ENCODE results near the gene TOX2.
A peak's percentile ranks its signal among the peaks of the same experiment; 100 is the strongest.

Gene TOX2, protein sequence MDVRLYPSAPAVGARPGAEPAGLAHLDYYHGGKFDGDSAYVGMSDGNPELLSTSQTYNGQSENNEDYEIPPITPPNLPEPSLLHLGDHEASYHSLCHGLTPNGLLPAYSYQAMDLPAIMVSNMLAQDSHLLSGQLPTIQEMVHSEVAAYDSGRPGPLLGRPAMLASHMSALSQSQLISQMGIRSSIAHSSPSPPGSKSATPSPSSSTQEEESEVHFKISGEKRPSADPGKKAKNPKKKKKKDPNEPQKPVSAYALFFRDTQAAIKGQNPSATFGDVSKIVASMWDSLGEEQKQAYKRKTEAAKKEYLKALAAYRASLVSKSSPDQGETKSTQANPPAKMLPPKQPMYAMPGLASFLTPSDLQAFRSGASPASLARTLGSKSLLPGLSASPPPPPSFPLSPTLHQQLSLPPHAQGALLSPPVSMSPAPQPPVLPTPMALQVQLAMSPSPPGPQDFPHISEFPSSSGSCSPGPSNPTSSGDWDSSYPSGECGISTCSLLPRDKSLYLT

DNA sequence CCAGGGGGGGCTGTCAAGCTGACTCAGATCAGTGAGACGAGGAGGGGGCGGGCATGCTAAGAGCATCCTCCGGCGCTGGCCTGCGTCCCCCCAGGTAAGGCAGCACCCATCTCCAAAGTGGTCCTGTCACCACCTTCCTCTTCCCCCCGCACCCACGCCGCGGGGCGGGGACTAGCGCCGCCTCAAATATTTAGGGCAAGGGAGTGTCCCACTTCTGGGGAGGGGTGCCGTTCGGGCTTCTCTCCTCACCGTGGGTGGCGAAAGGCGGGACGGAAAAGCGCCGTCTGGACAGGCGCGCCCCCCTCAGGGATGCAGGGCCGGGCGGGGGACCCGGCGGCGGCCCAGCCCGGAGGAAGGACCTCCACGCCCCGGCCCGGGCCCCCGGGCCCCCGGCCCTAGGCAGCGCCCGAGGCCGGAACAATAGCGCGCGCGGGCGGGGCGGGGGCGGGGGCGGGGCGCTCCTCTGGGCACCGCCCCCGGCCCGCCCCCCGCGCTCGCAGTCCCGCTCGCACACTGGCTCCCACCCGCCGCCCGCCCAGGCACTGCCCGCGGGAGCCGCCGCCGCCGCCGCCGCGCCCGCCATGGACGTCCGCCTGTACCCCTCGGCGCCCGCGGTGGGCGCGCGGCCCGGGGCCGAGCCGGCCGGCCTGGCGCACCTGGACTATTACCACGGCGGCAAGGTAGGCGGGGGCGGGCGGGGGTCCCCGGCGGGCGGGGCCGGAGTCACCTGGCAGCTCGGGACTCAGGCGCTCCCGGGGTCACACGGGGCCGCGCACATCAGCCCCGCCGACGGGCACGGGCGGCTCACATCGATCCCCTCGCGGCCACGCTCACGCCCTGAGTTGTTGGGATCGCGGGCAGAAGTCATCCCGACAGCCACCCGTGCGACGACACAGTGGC, at the start of gene TOX2:
TSS of gene TOX2 (plus strand) at position 542 of the 900 bp plus-strand sequence. CDS start at position 582, 40 bp downstream.
- DNase-seq: peak in 2 of 3 donors; percentile 36 to 73

DNA sequence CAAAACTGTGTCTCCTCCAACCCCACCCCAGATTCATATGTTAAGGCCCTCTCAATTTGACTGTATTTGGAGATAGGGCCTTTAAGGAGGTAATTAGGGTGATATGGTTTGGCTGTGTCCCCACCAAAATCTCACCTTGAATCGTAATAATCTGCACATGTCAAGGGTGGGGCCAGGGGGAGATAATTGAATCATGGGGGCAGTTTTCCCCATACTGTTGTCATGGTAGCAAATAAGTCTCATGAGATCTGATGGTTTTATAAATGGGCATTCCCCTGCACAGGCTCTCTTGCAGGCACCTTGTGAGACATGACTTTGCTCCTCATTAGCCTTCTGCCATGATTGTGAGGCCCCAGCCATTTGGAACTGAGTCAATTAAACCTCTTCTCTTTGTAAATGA, 46.6 kb upstream of the TOX2 start:
- DNase-seq: no peak

DNA sequence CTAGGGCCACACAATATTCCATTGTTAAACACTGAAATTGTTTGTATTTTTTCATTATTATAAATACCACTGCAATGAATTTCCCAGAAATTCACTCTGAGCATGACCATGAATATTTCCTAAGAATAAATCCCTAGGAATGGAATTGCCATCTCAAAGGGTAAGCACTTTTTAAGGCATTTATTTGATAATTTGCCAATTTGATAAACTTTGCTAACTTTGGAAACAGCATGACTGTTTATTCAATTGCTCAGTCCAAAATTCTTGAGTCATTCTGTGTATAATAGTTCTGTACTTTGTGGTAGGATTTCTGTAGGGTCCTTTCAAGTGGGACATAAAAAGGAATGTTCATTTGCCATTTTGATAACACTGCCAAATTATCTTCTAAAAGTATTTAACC, 44.2 kb upstream of the TOX2 start:
- no peak for DNase-seq

GRCh38 chr20:43878776-43879175, 35.9 kb upstream of the TOX2 start:
- DNase-seq: no peak

GRCh38 chr20:43893930-43894329, 20.7 kb upstream of the TOX2 start:
- no peak for DNase-seq

- DNase-seq: no peak
Measured at GRCh38 chr20:43894491-43894890, 20.2 kb upstream of the TOX2 start.

- DNase-seq: no peak
Measured at GRCh38 chr20:43895235-43895634, 19.4 kb upstream of the TOX2 start.

DNA sequence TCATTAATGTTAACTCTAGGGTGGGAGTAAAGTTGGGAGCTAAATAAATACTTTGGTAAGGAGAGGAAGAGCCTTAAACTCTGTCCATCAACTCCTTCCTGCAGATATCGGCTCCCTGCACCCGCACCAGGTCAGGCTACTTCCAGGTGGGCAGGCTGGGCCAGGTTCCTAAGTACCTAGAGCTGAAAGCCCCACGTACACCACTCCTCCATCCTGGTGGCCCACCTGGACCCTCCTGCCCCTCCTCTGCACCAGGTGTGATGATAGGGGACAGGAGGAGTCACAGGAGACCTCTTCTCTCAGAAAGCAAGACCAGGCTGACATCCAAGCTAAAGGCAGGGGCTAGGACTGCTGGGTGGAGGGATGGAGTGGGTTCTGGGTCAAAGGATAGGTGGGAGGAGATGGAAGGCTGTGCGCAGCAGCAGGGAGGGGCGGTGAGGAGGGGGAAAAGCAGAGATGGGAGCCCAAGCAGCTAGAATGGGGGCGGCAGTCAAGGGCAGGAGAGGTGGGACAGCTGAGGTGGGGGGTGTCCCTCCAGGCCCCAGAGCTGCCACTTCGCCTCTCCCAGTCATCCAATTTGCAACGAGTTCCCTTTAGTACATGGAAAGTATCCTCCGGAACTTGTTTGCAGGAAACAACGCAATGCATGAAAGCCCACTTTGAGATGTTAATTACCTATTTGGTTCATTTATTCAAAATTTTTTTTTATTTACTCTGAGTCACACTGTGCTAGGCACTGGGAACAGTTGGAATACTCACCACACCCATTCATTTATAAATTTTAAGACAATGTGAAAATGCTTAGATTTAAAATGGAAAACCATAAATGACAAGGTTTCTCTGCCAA, 15.2 kb upstream of the TOX2 start:
- DNase-seq: no peak

DNA sequence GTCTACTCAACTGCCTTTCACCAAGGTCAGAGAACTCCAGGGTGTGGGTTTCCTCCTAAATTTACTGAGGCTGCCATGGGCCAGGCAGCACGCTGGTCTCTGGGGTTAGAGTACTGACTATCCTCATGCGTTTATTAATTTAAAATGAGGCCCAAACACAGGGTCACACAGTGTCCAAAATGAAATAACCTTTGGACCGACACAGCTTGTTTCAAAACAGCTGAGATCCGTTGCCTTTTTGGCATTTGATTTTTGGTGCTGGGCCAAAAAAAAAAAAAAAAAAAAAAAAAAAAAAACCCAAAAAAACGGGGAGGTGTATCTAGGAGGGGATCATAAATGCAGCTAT, 14.6 kb upstream of the TOX2 start:
- DNase-seq: no peak

DNA sequence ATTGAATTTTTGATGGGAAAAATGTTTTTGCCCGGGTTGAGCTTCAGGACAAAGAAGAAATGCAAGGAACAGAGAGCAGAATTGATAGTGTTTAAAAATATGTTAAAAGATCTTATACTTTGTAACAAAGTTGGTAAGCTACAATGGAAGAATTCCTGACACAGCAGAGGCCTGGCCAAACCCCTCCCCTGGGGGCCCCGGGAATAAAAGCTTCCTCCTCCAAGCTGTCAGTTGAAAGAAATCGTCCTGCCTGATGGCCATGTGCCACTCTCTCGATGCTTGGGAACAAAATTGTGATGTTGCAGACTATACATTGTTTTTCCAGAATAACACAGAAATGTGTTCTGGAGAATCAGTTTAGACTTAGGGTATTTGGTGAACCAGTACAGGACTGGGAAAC, 14.2 kb upstream of the TOX2 start:
- DNase-seq: no peak

GRCh38 chr20:43901296-43901695, 13.4 kb upstream of the TOX2 start:
- DNase-seq: peak in 1 of 3 donors; percentile 5

DNA sequence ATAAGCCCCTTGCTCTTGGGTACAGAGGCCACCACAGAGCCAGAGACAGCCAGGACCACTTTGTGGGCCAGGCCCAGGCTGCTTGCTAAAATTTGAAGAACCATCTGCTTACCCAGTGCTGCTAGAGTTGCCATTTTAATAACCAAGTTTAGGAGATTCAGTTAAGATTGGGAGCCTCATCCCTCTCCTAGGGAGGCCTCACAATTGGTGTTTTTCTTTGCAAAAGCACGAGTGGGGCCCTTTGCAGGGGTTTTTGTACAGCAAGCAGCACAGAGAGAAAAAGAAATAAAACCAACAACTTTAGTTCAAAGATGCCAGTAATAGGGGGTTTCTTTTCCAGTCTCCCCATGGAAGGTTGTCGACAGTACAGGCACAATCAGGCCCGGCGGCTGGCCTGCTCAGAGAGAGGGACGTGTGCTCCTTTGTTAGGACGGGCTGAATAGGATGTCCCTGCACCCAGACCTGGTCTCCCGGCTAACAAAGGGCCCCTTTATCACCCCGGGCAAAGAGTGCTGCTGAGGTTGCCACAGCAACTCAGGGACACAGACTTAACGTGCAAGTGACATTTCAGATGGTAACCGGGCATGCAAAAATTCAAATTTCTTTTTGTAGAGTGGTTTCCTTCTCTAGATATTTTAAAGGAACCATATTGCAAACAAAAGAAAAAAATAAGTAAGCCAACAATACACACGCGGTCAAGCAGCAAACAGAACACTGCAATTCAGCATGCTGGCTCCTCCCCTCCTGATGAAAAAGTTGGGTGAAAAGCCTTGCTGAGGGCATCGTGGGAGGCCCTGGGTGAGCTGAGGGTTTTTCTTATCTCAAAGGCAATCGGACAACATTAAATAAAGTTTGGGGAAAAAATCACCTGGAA, 10.5 kb upstream of the TOX2 start:
- no peak for DNase-seq

GRCh38 chr20:43904827-43905177, 9.8 kb upstream of the TOX2 start:
- DNase-seq: no peak

- DNase-seq: no peak
Measured at GRCh38 chr20:43906505-43907034, 8.1 kb upstream of the TOX2 start.

- DNase-seq: no peak
Measured at GRCh38 chr20:43909211-43909610, 5.4 kb upstream of the TOX2 start.

- peak; percentile 73 to 83 (median 74) for DNase-seq
Measured at GRCh38 chr20:43909720-43910119, 4.9 kb upstream of the TOX2 start.

DNA sequence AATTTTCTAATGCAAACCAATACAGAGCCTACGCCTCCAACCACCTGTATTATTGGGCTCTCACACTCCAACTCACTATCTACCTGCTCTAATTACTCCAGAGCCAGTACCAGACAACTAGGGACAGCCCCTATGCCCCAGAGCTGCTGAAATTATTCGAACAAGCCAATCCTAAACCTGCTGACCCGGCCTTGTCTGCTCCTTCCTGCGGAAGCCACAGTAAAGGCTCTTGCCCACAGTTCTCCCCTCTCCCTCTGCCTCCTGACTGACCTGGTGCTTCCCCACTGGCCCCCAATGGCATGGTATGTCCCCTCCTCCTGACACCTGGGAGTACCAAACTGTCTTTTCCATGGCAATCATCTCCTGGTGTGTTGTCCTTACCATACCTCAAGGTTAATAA, 4.1 kb upstream of the TOX2 start:
- DNase-seq: no peak

DNA sequence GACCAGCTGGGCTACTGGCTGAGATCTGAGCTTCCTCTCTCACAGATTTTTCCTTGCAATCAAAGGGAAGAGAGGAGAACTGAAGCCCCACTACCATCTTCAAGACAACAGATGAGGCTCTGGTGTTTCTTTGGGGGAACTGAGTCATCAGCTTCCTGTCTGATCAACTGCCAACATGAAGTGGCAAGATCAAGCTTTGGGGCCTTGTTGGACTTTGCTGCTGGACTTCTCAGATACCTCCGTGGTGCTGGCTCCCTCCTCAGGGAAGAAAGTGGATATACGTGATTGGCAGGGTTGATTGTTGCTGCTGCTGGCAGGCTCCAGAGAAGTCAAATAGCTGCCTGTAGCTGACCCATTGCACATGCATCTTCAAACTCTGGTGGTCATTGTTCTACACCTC, 3.6 kb upstream of the TOX2 start:
- DNase-seq: peak; percentile 14 to 44 (median 36)

DNA sequence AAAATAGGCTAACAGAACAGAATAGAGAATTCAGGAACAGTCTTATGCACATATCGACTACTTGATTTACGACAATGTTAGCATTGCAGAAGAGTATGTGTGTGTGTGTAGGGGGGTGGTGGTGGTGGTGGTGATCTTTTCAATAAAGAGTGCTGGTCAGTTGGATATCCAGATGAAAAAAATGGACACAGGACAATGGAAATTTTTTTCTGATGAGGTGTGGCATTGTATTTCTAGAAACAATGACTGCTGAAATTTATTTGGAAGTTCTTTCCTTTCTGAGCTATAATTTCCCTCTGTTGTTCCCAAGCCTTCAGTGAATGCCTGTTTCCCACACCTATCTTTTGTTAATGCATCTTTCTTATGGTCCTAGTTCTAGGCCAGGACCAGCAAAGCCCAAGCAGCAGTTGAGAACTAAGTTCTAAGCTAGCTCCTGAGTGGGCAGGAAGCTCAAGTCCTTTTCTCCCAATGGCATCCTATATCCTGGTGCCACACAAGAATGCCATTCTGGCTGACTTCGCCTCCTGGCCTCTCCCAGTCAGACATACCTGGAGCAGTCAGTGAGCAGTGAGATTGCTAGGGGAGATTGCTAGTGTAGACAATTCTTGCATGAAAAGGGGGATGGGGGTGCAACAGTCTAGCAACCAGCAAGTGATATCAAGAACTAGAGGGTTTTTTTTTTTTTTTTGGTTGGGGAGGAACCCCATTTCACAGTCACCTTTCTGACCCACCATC, 1.2 kb upstream of the TOX2 start:
- no peak for DNase-seq

- peak; percentile 24 to 44 (median 42) for DNase-seq
Measured at GRCh38 chr20:43915211-43916072, 790 bp downstream of the TOX2 start.

All from suppressor macrophage treated with lipopolysaccharide for 1 hour (primary cell).